NCI-H187 (cell line): Measurements from ENCODE around the gene ADM5.

ENCODE experiments used
- DNase-seq, 2 experiments: peaks; one replicate each; lab custom pipeline; 2025; lab: John Stamatoyannopoulos, UW

The ADM5 gene

GRCh38 chr19:49680421-49681351, 8.7 kb upstream of the ADM5 start:
- DNase-seq = peak; percentile 85 to 90

GRCh38 chr19:49681830-49682229, 7.6 kb upstream of the ADM5 start:
- no peak for DNase-seq

GRCh38 chr19:49682274-49682673, 7.1 kb upstream of the ADM5 start:
- DNase-seq = no peak

- no peak for DNase-seq
These were observed 5.6 kb upstream of the ADM5 start for GRCh38 chr19:49683814-49684250.

GRCh38 chr19:49684251-49684982, 5.0 kb upstream of the ADM5 start:
- DNase-seq = no peak

GRCh38 chr19:49684983-49685553, 4.3 kb upstream of the ADM5 start:
- DNase-seq = no peak

GRCh38 chr19:49685845-49686332, 3.5 kb upstream of the ADM5 start:
- DNase-seq = no peak

- no peak for DNase-seq
These were observed 2.8 kb upstream of the ADM5 start for GRCh38 chr19:49686503-49687088.

- no peak for DNase-seq
These were observed 2.2 kb upstream of the ADM5 start for GRCh38 chr19:49687150-49687549.

GRCh38 chr19:49687566-49688316, 1.7 kb upstream of the ADM5 start:
- no peak for DNase-seq

- no peak for DNase-seq
These were observed 762 bp upstream of the ADM5 start for GRCh38 chr19:49688531-49689132.

GRCh38 chr19:49690079-49690655, 773 bp downstream of the ADM5 start:
- no peak for DNase-seq

- peak; percentile 86 to 94 for DNase-seq
These were observed 1.4 kb downstream of the ADM5 start, which contains the start of gene CPT1C for GRCh38 chr19:49690656-49691242. TSS of gene CPT1C (plus strand) at chr19:49691116. CDS start at chr19:49692253, 1,137 bp downstream.

GRCh38 chr19:49691243-49692146, 2.1 kb downstream of the ADM5 start:
- DNase-seq = peak; percentile 65 to 84

GRCh38 chr19:49692147-49692506, 2.7 kb downstream of the ADM5 start:
- DNase-seq = no peak

- DNase-seq = no peak
These were observed 6.7 kb downstream of the ADM5 start for GRCh38 chr19:49696115-49696514.

- no peak for DNase-seq
These were observed 7.5 kb downstream of the ADM5 start for GRCh38 chr19:49696865-49697264.

GRCh38 chr19:49699364-49699763, 10.0 kb downstream of the ADM5 start:
- no peak for DNase-seq

GRCh38 chr19:49700563-49700962, 11.2 kb downstream of the ADM5 start:
- no peak for DNase-seq
